Stimulated activated CD4-positive, alpha-beta T cell treated with anti-CD3 and anti-CD28 coated beads, Interleukin-12 subunit alpha, Interleukin-12 subunit beta, amount 100 ng/mL, for 48 hours (primary cell): ENCODE results near the gene ATP10B.
"Not testable (repeated sequence)": the region's sequence is repeated elsewhere in the genome, so short reads cannot be mapped to it uniquely, and the experiment has no call there.

Experiments used
- DNase-seq, 3 donors: peaks; one replicate each; pipeline ENCODE4 v3.0.0-alpha.2; 2020; ENCODE audit warnings: low read depth in 2 of 3, low spot score in 1 of 3

Gene ATP10B

GRCh38 chr5:160824301-160825001 is 27.6 kb downstream of the ATP10B start:
- DNase-seq: no peak

GRCh38 chr5:160812996-160813395 is 39.0 kb downstream of the ATP10B start:
- not testable (repeated sequence) for DNase-seq

GRCh38 chr5:160805376-160805775 is 46.6 kb downstream of the ATP10B start:
- no peak for DNase-seq

DNA sequence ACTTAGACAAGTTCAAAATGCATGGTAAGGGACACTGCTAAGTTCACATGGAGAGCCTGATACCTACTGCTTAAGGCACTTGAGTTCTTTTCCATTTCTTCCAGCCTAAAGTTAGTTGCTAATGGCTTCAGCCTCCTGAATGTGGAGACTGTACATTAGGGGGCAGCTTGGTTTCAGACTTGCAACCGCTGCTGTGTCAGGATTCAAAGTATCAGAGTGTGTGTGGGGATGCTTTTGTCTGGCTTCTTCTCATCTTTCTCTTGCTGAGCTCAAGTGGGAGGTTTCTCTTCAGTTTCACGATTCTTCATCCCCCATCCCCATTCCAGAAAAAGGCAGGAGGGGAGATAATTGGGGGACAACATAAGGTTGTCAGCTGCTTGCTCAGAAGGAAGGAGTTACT is 49.4 kb downstream of the ATP10B start:
- DNase-seq: no peak

GRCh38 chr5:160800375-160801275 is 51.4 kb downstream of the ATP10B start:
- no peak for DNase-seq

- DNase-seq: no peak
Observed at GRCh38 chr5:160799184-160799583, 52.8 kb downstream of the ATP10B start.

DNA sequence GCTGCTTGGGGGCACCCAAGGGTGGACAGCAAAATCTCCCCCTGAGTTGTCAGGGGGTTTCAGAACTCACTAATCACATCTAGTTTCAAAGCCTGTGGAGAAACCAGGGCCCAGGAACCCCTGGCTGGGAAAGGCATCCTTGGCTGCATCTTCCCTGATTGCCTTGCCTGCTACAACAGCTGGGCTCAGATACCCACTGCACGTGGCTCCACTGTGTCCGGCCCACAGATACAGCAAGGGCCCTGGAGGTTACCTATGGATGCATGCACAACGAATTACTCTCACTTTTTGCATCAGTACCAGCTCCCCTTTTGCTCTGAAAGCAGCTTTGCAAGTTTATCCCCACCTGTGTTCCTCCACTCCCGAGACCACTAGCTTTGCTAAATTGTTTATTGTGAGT is 55.0 kb downstream of the ATP10B start:
- DNase-seq: no peak

- no peak for DNase-seq
Observed at GRCh38 chr5:160793530-160793899, 58.5 kb downstream of the ATP10B start.

DNA sequence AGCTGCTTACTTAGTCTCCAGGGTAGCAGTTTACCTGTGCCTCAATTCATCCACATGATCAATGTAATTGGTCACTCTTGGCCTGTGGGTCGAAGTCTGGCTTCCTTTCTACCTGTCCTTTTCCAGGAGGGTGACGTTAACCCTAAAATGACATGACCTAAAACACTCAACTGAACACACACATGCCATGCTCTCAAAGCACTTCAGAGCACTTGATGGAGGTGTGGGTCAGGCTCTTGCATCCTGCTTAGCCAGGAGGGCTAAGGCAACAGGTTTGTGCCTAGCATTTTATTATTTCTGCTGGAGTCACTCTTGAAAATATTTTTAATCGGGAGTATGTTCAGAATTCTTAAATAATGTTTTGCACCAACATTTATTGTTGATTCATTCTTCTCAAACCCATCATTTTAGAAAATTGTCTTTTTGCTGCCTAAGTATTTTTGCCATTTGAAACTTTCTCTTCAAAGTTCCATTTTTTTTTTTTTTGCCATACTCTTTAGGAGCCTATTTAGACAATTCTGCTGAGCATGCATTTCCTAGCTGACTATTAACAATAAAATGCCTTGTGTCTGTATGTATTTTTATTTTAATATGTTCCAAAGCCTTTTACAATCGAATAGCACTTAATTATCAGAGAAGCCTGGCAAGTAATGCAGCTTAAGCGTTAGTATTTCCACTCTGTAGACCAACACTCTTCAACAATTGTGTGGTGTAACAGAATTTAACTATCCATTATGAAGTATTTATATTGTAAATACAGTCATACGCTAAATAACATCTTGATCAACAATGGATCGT is 59.1 kb downstream of the ATP10B start:
- no peak for DNase-seq

DNA sequence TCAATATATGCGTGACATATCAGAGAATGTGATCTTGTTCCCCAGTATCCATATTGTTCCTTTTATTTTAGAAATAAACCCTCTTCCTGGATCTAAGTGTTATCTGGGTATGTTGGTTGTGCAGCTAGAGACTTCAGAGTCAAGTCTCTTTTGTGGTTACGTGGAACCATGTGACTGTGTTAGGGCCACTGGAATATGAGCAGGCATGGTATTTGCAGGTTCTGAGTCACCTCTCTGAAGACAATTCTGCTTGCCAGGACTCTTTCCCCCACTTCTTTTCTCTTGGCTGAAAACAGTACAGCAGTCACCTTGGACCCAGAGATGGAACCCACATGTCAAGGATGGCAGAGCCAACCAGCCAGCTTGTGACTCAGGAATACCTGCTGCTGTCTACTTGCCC is 59.7 kb downstream of the ATP10B start:
- no peak for DNase-seq

- DNase-seq: no peak
Observed at GRCh38 chr5:160789219-160789859, 62.7 kb downstream of the ATP10B start.

- DNase-seq: no peak
Observed at GRCh38 chr5:160788102-160788660, 63.8 kb downstream of the ATP10B start.

- peak in 2 of 3 donors; percentile 1 to 4 for DNase-seq
Observed at GRCh38 chr5:160787240-160787639, 64.8 kb downstream of the ATP10B start.

DNA sequence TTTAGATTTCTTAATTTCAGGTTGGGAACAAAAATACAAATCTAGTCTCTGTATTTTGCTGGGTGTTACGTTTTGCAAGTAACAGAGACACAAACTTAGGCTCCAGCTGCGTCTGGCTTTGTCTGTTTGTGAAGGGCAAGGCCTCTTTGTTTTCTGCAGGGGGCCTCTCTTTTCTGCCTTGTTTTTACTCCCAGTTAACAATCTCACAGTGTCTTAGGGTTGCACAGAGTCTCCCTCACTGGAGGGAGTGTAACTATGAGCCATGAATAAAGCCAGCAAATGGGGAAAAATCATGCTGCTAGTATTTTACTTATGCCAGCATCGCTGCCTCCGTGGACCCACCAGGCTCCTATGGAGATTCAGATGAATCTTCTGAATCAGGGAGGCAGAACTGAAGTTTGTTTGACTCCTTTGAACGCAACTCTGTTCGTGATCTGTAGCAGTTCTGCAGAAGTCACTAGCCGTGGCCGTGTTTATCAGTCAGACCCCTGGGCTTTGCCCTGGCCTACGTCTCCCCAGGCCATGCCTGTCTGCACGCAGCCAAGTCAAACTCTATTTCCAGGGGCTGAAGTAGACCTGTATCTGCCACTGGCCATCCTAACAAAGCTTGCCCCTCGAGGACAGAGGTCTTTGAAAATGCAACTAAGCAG is 77.2 kb downstream of the ATP10B start:
- no peak for DNase-seq

GRCh38 chr5:160773646-160774410 is 78.2 kb downstream of the ATP10B start:
- no peak for DNase-seq

- no peak for DNase-seq
Observed at GRCh38 chr5:160772854-160773253, 79.2 kb downstream of the ATP10B start.

DNA sequence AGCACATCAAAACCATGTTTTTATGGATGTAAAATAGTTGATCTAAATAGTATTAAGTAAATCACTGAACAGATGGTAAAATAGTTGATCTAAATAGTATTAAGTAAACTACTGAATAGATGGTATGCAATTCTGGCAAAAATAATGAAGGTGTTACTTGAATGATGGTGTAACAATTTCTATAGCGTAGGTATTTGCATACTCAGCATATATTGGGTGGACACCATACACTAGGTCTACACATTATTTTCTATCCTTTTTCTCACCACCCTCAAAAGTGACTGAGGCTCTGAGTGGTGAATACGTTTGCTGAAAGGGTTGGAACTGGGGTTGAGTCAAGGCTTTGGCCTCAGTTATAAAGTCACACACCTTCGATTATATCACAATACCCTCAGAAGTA is 81.3 kb downstream of the ATP10B start:
- no peak for DNase-seq

DNA sequence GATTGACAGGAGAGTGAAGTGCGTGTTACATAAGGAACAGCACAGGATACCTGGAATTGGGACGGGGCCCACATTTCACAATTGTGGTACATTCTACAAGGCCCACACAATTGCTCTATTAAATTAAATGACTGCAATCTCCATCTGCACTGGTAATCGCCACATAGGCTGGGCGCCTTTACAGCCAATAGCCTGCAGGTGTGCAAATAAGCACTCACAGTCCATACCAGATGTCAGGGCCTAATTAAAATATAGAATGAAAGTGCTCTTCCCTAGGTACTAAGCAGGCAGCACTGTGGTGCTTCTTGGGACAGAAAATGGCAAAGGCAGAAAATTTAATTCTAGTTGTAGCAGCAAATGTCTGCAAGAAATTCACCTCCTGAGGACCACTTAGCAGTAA is 82.7 kb downstream of the ATP10B start:
- no peak for DNase-seq

DNA sequence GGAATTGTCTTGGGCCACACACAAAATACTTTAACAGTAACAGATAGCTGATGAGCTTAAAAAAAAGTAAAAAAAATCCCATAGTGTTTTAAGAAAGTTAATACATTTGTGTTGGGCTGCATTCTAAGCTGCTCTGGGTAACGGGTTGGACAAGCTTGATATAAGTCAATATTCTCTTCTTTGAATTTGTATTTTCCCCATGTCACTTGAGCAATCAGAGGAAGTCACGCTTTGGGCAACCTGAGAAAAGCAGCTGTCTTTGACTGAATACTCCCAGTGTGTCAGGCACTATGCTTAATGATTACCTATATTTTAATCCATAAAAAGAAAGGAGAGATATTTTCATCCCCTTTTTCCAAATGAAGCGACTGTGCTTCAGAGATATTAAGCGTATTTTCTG is 84.9 kb downstream of the ATP10B start:
- DNase-seq: no peak

DNA sequence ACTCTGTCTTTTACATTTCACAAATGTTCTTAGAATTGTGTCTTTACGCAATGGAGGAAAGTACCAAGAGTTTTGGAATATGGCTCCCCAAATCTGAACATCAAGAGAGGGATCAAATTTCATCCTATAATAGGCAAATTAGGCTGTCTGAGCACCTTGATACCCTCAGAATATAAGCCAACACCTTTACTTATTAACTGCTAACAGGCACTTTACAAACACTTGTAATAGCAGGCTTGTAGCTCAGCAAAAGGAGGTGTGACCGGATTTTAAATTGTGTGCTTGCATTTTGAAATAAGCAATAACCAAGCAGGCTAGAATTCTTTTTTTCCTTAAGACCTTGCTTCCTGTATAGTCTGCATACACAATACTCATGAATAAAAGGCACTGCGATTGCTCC is 92.0 kb downstream of the ATP10B start:
- no peak for DNase-seq
